NCI-H1417 (cell line): ENCODE results near the gene RHD.
"Not testable (repeated sequence)": the region's sequence is repeated elsewhere in the genome, so short reads cannot be mapped to it uniquely, and the experiment has no call there.

Experiments used
- DNase-seq, 3 experiments: peaks; one replicate each; lab custom pipeline; 2025; lab: John Stamatoyannopoulos, UW

The RHD gene

GRCh38 chr1:25272238-25272637 lies at the start of gene RHD:
Gene RHD, plus strand, starts transcription at chr1:25272509. Its CDS starts 39 bp downstream, at chr1:25272548.
- not testable (repeated sequence) for DNase-seq

DNA sequence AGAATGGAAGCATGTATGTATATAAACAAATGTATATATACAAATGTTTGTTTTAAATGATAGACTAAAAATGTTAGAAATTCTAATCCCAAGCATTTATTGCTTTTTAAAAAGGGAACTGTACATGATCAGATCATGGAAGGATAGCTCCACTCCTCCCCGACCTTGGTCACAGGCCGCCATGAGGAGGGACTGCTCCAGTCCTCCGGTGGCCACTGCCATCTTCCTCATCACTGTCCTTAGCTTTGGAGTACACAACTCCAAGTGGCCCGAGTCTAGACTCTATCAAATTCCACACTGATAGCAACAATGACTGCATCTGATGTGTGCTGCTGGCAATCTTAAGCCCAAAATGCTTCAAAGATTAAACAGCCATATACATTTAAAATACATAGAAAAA lies 49.7 kb upstream of the RHD start:
- no peak for DNase-seq

DNA sequence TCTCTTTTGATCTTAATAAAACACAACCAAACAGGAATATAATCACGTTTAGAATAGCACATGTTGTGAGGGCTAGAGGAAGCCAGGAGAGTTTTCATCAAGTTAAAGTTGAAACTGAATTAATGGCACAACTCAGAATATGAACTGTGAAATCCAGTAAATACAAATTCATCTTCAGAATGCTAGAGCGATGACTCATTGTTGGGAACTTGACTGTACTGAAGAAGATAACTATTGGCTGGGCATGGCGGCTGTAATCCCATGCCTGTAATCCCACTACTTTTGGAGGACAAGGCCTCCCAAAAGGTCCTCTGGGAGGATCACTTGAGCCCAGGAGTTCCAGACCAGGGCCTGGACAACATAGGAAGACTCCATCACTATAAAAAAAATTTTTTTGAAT lies 48.8 kb upstream of the RHD start:
- no peak for DNase-seq

GRCh38 chr1:25232027-25232865 lies 40.1 kb upstream of the RHD start, which contains the start of gene SYF2:
Gene SYF2, minus strand, starts transcription at chr1:25232502. Its CDS starts 35 bp downstream, at chr1:25232467.
- peak; percentile 89 to 95 (median 93) for DNase-seq

DNA sequence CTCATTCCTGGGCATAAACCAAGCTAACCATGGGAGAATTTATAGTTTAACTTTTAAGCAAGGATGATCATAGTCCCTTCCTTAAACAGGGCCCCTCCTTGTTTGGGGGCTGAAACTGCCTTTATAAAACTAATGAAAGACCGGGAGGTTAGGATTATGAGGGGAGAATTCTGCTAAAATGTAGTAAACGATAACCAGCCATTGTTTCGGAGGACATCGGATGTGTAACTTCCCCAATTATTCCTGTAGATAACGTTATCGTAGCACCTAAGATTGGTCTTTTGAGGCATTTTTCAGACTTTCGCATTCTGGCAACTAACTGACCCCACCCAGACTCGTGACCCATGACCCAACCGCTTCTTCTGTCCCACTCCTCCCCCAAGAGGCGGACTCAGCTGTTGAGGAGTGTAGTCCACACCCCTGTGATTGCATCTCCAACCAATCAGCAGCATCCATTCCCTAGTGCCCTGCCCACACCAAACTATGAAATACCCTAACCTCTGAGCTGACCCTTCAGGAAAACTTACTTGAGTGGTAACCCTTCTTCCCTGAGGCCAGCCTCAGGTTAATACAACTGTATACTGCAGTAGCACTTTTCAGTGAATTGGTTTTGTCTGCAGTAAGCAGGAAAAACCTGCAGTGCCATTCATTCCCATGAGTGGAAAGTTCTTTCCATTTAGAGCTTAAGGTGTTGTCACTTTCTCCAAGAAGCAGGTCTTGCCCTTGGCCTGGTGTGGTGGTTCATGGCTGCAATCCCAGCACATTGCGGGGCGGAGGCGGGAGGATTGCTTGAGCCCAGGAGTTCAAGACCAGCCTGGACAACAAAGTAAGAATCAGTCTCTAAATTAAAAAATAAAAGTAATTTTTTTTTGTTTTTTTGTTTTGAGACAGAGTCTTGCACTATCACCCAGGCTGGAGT lies 39.2 kb upstream of the RHD start:
- peak in 2 of 3 experiments; percentile 34 to 64 for DNase-seq

DNA sequence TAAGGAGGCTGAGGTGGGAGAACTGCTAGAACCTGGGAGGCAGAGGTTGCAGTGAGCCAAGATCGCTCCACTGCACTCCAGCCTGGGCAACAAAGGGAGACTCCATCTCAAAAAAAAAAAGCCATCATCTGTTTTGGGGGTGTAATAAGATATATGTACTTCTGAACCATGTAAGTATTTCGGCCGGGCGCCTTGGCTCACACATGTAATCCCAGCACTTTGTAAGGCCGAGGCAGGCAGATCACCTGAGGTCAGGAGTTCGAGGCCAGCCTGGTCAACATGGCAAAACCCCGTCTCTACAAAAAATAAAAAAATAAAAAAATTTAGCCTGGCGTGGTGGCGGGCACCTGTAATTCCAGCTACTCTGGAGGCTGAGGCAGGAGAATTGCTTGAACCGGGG lies 36.9 kb upstream of the RHD start:
- DNase-seq, result not testable (repeated sequence)

GRCh38 chr1:25236261-25236660 lies 36.0 kb upstream of the RHD start:
- not testable (repeated sequence) for DNase-seq

GRCh38 chr1:25238046-25238445 lies 34.3 kb upstream of the RHD start:
- DNase-seq, result no peak

DNA sequence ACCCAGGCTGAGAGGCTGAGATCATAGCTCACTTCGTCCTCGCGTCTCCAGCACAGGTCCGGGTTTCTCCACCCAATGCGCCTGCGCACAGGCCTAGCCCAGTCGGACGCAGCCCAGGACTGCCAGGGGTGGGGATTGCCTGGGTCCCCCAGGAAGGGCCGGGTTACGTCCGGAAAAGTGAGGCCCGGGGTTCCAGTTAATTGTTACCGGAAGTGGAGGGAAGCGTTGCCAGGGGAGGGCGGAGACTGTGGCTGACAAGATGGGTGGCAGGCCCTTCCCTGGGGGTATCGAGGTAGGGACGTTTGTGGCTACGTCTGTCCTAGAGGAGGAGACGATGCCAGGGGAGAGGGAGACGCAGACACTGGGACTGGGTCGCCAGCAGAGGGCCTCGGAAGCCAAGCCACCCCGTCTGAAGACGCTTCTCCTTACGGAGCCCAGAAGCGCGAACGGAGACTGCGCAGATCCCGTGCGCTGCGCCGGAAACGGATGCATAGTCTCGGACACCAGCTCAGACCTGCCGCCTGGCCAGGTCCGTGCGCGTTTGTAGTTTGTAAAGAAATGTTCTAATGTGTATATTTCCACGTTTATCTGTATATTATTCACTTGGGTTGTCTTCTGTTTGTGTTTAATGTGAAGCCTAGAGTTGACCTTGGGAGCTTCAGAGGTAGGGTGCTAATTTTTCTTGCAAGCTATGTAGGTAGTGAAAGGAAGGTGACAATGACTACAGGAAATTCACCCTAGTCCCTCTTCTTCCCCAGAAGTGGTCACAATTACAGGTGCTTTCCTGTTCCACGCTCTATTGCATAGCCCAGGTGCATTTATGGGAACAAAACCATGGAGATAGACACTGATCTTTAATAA lies 32.4 kb upstream of the RHD start:
- peak; percentile 91 to 96 (median 94) for DNase-seq

DNA sequence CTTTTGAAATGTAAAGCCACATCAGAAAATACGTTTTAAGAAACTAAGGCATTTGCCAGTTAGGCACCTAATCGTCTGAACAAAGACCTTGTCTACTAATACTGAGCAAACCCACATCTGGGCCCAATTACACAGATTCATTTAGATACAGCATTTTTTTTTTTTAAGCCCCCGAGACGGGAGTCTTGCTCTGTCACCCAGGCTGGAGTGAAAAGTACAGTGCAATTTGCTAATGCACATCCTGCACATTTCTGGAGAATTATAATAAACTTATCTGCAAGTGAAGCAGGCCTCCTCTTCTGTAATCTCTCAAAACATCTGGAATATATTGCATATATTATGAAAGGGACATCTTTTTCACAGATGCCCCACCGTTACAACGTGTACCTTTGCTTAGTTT lies 28.4 kb upstream of the RHD start:
- no peak for DNase-seq

- no peak for DNase-seq
Measured at GRCh38 chr1:25245393-25245792, 26.9 kb upstream of the RHD start.

DNA sequence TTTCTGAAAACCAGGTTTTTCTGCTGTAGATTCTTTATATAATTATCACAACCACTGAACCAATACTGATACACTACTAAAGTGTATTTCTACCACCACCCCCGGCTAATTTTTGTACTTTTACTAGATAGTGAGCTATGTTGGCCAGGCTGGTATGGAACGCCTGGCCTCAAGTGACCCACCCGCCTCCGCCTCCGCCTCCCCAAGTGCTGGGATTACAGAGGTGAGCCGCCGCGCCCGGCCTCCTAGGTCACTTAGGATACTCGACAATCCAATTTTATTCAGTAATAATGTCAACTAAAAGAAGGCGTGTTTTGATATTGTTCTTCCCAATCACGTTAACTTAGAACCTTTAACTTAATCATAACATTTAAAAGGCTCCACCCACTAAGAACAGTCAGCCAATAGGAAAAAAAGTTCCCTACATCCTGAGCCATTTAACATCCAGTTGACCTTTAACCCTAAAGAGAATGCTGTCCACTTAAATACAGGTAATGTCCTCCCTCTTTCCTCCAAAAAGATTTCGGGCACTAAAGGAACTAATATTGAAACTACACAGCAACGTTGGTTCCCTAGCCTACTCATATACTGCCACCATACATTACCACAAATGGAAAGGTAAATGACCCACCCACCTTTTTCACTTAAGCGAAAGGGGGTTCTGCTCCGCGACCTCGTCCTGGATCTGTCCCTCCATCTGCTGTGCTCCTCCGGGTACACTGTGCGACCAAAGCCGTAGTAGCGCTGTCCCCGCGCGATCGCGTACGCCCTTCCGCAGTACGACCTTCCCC lies 26.3 kb upstream of the RHD start:
- DNase-seq, result peak in 2 of 3 experiments; percentile 31 to 32

- DNase-seq, result peak in 2 of 3 experiments; percentile 58 to 74
Measured at GRCh38 chr1:25246600-25247023, 25.7 kb upstream of the RHD start.

GRCh38 chr1:25247024-25247828 lies 25.1 kb upstream of the RHD start, which contains the start of gene RSRP1:
Gene RSRP1, minus strand, starts transcription at chr1:25247454. Its CDS starts 491 bp downstream, at chr1:25246963.
- DNase-seq, result peak; percentile 98 to 99 (median 99)

DNA sequence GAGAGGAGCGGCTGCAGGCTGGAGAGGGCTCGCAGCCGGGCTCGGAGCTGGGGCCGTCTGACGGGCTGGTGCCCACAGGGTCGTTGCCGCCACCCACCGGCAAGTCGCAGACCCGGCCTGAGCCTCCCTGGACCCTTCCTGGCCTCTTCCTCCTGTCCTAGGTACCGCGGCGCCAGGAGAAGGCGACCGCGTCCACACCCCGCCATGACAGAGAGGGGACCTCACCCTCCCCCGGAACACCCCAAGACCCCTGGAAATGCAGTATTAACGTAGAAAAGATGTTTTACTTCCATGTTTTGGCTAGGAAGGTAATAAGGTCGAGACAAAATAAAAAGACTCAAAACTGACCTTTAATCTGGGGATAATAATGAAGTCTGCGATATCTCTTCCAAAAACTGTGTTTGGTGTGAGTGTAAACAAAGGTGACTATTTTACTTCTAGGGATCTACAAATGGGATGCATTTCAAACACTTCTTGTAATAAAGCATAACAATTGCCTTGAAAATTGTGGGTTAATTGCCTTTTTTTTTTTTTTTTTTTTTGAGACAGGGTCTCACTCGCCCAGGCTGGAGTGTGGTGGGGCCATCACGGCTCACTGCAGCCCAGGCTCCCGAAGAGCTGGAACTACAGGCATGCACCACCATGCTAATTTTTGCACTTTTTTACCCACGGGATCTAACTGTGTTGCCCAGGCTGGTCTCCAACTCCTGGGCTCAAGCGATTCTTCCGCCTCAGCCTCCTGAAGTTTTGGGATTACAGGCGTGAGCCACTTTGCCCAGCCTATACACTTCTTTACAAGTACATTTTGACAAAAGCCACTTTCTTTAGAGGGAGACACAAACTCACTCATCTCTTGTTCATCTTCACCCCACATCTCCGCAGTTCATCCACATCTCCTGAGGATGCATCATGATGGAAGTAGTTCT lies 24.2 kb upstream of the RHD start:
- no peak for DNase-seq

GRCh38 chr1:25253911-25254310 lies 18.4 kb upstream of the RHD start:
- no peak for DNase-seq

DNA sequence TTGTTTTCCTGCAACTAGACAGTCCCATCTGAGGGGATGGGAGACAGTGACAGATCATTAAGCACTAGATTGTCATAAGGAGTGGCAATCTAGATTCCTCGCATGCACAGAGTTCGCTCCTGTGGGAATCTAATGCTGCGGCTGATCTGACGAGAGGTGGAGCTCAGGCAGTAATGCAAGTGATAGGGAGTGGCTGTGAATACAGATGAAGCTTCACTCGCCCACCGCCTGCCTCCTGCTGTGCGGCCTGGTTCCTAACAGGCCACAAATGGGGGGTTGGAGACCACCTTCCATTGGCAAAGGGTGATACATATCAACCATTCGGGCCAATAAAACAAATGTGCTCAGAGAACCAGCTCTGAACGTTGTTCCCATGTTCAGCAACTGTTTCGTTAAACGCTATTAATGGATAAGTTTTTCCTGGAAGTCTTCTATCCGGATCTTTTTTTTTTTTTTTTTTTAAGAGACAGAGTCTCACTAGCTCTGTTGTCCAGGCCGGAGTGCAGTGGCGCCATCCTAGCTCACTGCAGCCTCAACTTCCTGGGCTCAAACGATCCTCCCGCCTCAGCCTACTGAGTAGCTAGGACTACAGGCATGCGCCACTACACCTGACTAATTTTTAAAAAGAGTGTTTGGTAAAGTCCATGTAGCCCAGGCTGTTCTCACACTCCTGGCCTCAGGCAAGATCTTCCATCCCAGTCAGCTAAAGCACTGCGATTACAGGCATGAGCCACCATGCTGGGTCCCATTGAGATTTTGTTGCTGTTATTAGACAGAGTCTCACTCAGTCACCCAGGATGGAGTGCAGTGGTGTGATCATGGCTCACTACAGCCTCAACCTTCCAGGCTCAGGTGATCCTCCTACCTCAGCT lies 16.4 kb upstream of the RHD start:
- DNase-seq, result no peak

GRCh38 chr1:25256578-25256965 lies 15.7 kb upstream of the RHD start:
- peak in 1 of 3 experiments; percentile 32 for DNase-seq
